Esophagus muscularis mucosa (tissue), 4 donors: ENCODE results near the gene MYL12B. TPM values are rescaled to one million over a fixed set of nuclear protein-coding genes. Genes with fewer than 3 reads are reported as not detected.
A peak's percentile ranks its signal among the peaks of the same experiment; 100 is the strongest.

Source experiments
- DNase-seq: peaks from one replicate; pipeline ENCODE4 v3.0.0-alpha.2; 2017; ENCODE audit errors: extremely low spot score
- H3K27ac ChIP-seq, 4 donors: fragments of 200-600 bp; sonication (generic); replicated peaks in 1 of 4; 1 replicate in 3 of 4; 2 replicates in 1 of 4; pipeline ENCODE4 v1.5.1; 2016 to 2019; ENCODE audit warnings: mild to moderate bottlenecking in 1 of 4
- H3K27me3 ChIP-seq, 4 donors: fragments of 200-600 bp; sonication (generic); one replicate each; pipeline versions ENCODE4 v1.5.1 to v1.6.0; 2016 to 2019
- H3K36me3 ChIP-seq, 4 donors: fragments of 200-600 bp; sonication (generic); one replicate each; pipeline ENCODE4 v1.5.1; 2016 to 2019
- H3K4me1 ChIP-seq, 4 donors: fragments of 200-600 bp; sonication (generic); one replicate each; pipeline ENCODE4 v1.5.1; 2016 to 2019
- H3K4me3 ChIP-seq, 4 donors: fragments of 200-600 bp; sonication (generic); 1 replicate in 2 of 4; 2 replicates in 2 of 4; pipeline ENCODE4 v1.5.1; 2016 to 2019; ENCODE audit warnings: mild to moderate bottlenecking in 4 of 4, moderate library complexity in 1 of 4
- H3K9me3 ChIP-seq, 4 donors: fragments of 200-600 bp; sonication (generic); 1 replicate in 3 of 4; 2 replicates in 1 of 4; pipeline ENCODE4 v1.5.1; 2016 to 2019
- CTCF ChIP-seq, 3 experiments: fragments of 200-600 bp in 2 of 3; fragments of 450-650 bp in 1 of 3; sonication (generic) in 2 of 3; IDR thresholded peaks; one replicate each; pipeline ENCODE4 v1.5.1; 2017 to 2019; ENCODE audit warnings: antibody characterized with exemption in 3 of 3, mild to moderate bottlenecking in 2 of 3, moderate library complexity in 1 of 3
- EP300 ChIP-seq: sonication (generic); formaldehyde crosslinking; IDR thresholded peaks from one replicate; pipeline ENCODE4 v1.6.1; 2017; ENCODE audit warnings: antibody characterized with exemption
- POLR2A ChIP-seq: fragments of 450-650 bp; IDR thresholded peaks from one replicate; pipeline ENCODE4 v1.6.1; 2017; ENCODE audit warnings: antibody characterized with exemption, moderate library complexity, mild to moderate bottlenecking, low read depth
- POLR2AphosphoS5 ChIP-seq, 2 donors: sonication (generic); formaldehyde crosslinking; IDR thresholded peaks; one replicate each; pipeline ENCODE4 v1.6.1; 2017; ENCODE audit warnings: antibody characterized with exemption in 2 of 2
- WGBS: methylation state at CpG from one replicate; pipeline ENCODE4 v1.1.5; 2018; 5-methylcytosine and 5-hydroxymethylcytosine counted together
- intact Hi-C: fragments of 100-400 bp; cut with DNase I; formaldehyde crosslinking; loops from one replicate; pipeline ENCODE4 v1.15.1; 2023
- total RNA-seq, 4 donors: library from RNA; depleted of rRNA; stranded (reverse); fragments of >200 nt; gene quantifications; one replicate each; pipeline versions ENCODE4 v1.1.0 to v1.2.1, GENCODE V29; 2016

MYL12B gene
- total RNA-seq, 4 donors from 2014 or later: 211 to 279 (median 244) TPM

- intact Hi-C loops: no loop called here
- Histone ChIP-seq H3K4me3 (no peak overlapping the region), H3K36me3 (no peaks in the 10 kb centered on the region), H3K4me1 (peaks cover 0 to 5% (median 0%) of the 10 kb centered on the region in 4 donors), H3K9me3 (no peaks in the 10 kb centered on the region), H3K27ac (no peak overlapping the region), H3K27me3 (no peaks in the 10 kb centered on the region)
- WGBS: 61% methylated on average over 5 of the region's 5 CpGs
- no peak for TF ChIP-seq POLR2AphosphoS5 (IDR thresholded peaks at IDR 0.05)
- no peak for TF ChIP-seq POLR2A
- TF ChIP-seq EP300: no peak
- TF ChIP-seq CTCF (IDR thresholded peaks at IDR 0.05): no peak
- DNase-seq: no peak
Observed at GRCh38 chr18:3319399-3319798, 57.5 kb downstream of the MYL12B start.

- Histone ChIP-seq H3K27me3 (no peaks in the 10 kb centered on the region), H3K36me3 (no peaks in the 10 kb centered on the region), H3K27ac (no peak overlapping the region), H3K4me3 (no peak overlapping the region), H3K4me1 (peaks cover 0 to 5% (median 0%) of the 10 kb centered on the region in 4 donors), H3K9me3 (no peaks in the 10 kb centered on the region)
- intact Hi-C loops: no loop called here
- 82% methylated on average over 2 of the region's 2 CpGs for WGBS
- TF ChIP-seq CTCF (IDR thresholded peaks at IDR 0.05) (no peak), POLR2AphosphoS5 (IDR thresholded peaks at IDR 0.05) (no peak), POLR2A (no peak), EP300 (no peak)
- DNase-seq: no peak
Observed at GRCh38 chr18:3319894-3320454, 58.0 kb downstream of the MYL12B start.

GRCh38 chr18:3321133-3321812, 59.3 kb downstream of the MYL12B start:
- H3K27me3 ChIP-seq: no peaks in the 10 kb centered on the region
- no peaks in the 10 kb centered on the region for H3K9me3 ChIP-seq
- DNase-seq: no peak
- TF ChIP-seq POLR2A (no peak), POLR2AphosphoS5 (IDR thresholded peaks at IDR 0.05) (no peak), EP300 (no peak), CTCF (IDR thresholded peaks at IDR 0.05) (no peak)
- H3K4me3 ChIP-seq: no peak overlapping the region
- H3K27ac ChIP-seq: no peak overlapping the region
- WGBS: 90% methylated on average over 3 of the region's 3 CpGs
- intact Hi-C loops: no loop called here
- peaks cover 0 to 5% (median 0%) of the 10 kb centered on the region in 4 donors for H3K4me1 ChIP-seq
- H3K36me3 ChIP-seq: no peaks in the 10 kb centered on the region

- Histone ChIP-seq H3K9me3 (no peaks in the 10 kb centered on the region), H3K27me3 (no peaks in the 10 kb centered on the region), H3K4me1 (peaks cover 0 to 5% (median 0%) of the 10 kb centered on the region in 4 donors), H3K36me3 (no peaks in the 10 kb centered on the region), H3K4me3 (no peak overlapping the region), H3K27ac (no peak overlapping the region)
- DNase-seq: peak; percentile 10
- TF ChIP-seq POLR2A (no peak), CTCF (IDR thresholded peaks at IDR 0.05) (no peak), EP300 (no peak), POLR2AphosphoS5 (IDR thresholded peaks at IDR 0.05) (no peak)
- WGBS: 21% methylated on average over 4 of the region's 4 CpGs
- intact Hi-C loops: no loop called here
Observed at GRCh38 chr18:3323900-3324299, 62.0 kb downstream of the MYL12B start.

Other genes with a start within 250 kb of the MYL12B start
- 10 to 100 TPM; 15.4 to 26.9 (median 24.8) TPM for gene LPIN2, start 249.0 kb upstream of the MYL12B start, total RNA-seq
- 10 to 100 TPM; 13.3 to 31.7 (median 16.5) TPM for gene MYOM1, start 42.2 kb upstream of the MYL12B start, total RNA-seq
- 100 to 1,000 TPM; 297 to 460 (median 380) TPM for gene MYL12A, start 14.3 kb upstream of the MYL12B start, total RNA-seq
- gene TGIF1, start 188.0 kb downstream of the MYL12B start, total RNA-seq: 100 to 1,000 TPM in 1 of 4 donors, 10 to 100 TPM in 3; 48.2 to 142 (median 64.0) TPM